ENCODE results near the gene PTPRE. TPM values are rescaled to one million over a fixed set of nuclear protein-coding genes. Genes with fewer than 3 reads are reported as not detected.

The PTPRE gene
- total and polyA plus RNA-seq, 2 of the 4 experiments (the other 2 are of a cell fraction): 0.34 to 0.54 TPM

GRCh38 chr10:127997271-127997670, 90.4 kb downstream of the PTPRE start:
- no peak overlapping the region for H2BK120ac ChIP-seq (ENCODE audit: low read depth, low read length)
- no peak overlapping the region for H3K14ac ChIP-seq (replicated peaks; ENCODE audit: low read depth, low read length)
- no peak overlapping the region for H2BK5ac ChIP-seq (ENCODE audit: low read depth, low read length, poor library complexity, severe bottlenecking)
- intact Hi-C loops (cut with micrococcal nuclease) (no loop called here), dilution Hi-C loops (cut with HindIII; ENCODE audit: low sequenced_read_pairs, unreplicated experiment) (no loop called here), in situ Hi-C loops (cut with MboI; ENCODE audit: low sequenced_read_pairs) (no loop called here)
- H3K56ac ChIP-seq (ENCODE audit: extremely low read depth, insufficient read depth, low read length): no peak overlapping the region
- BruUV-seq (replicated peaks): no TSS peak
- TF ChIP-seq CHD1 (IDR thresholded peaks at IDR 0.05; ENCODE audit: low read depth, low read length): no peak
- TF ChIP-seq MAZ (IDR thresholded peaks at IDR 0.05; ENCODE audit: borderline replicate concordance, low read depth, low read length): no peak
- TF ChIP-seq RFX5 (IDR thresholded peaks at IDR 0.05; ENCODE audit: low read depth, low read length): no peak
- TF ChIP-seq MAFK (IDR thresholded peaks at IDR 0.05; ENCODE audit: low read depth, low read length): no peak
- no peak for TF ChIP-seq RCOR1 (IDR thresholded peaks at IDR 0.05; ENCODE audit: insufficient replicate concordance, low read length)
- no peak for TF ChIP-seq CEBPB (IDR thresholded peaks at IDR 0.05; ENCODE audit: low read depth, low read length)
- TF ChIP-seq FOS (IDR thresholded peaks at IDR 0.05; ENCODE audit: low read depth, low read length): no peak
- TF ChIP-seq NFE2L2 (IDR thresholded peaks at IDR 0.05; ENCODE audit: low read depth, low read length): no peak
- no peak for TF ChIP-seq SMC3 (IDR thresholded peaks at IDR 0.05; ENCODE audit: low read depth, low read length)
- no peak for TF ChIP-seq MXI1 (IDR thresholded peaks at IDR 0.05; ENCODE audit: borderline replicate concordance, low read depth, low read length)
- no peak overlapping the region for H3K4ac ChIP-seq (ENCODE audit: low read depth, low read length)
- H3K4me1 ChIP-seq (ENCODE audit: control insufficient read depth, insufficient read depth, low read length): no peaks in the 10 kb centered on the region
- POLR2A ChIA-PET (ENCODE audit: unreplicated experiment): no interaction called here
- H3K36me3 ChIP-seq (ENCODE audit: control insufficient read depth, insufficient read depth, low read length): no peaks in the 10 kb centered on the region
- no peak overlapping the region for H3K23ac ChIP-seq (ENCODE audit: low read depth, low read length)
- no peak overlapping the region for H3K9ac ChIP-seq (ENCODE audit: low read depth, low read length)
- no peak overlapping the region for H2AFZ ChIP-seq (replicated peaks; ENCODE audit: low read length, poor library complexity)
- H3K27me3 ChIP-seq (ENCODE audit: control insufficient read depth, insufficient read depth, low read length): peaks cover 2% of the 10 kb centered on the region; the same call in 1 of the 2 replicates
- no peak overlapping the region for H2AK9ac ChIP-seq (replicated peaks; ENCODE audit: low read depth, low read length, poor library complexity)
- H2BK20ac ChIP-seq (ENCODE audit: low read depth, low read length): no peak overlapping the region
- no peak overlapping the region for H3K18ac ChIP-seq (ENCODE audit: low read depth, low read length)
- CTCF ChIA-PET: interaction anchor here (1.4 kb wide), 1 partner anchor 14 kb away, joined by 4 read pairs; no protein-coding TSS in a partner anchor
- ATAC-seq (ENCODE audit: low read depth) (no peak), DNase-seq (no peak)
- no peak overlapping the region for H2AK5ac ChIP-seq (ENCODE audit: low read depth, low read length)
- H3K79me1 ChIP-seq (ENCODE audit: low read depth in 1 of 2, low read length in 2 of 2): no peaks in the 10 kb centered on the region
- H4K5ac ChIP-seq (ENCODE audit: low read depth, low read length): no peak overlapping the region
- no peak overlapping the region for H3K4me3 ChIP-seq (ENCODE audit: insufficient read depth, low read depth, low read length)
- WGBS, 2 experiments (ENCODE audit: extremely low coverage in 2 of 2, insufficient read length in 1 of 2): no CpG with 5 or more reads among the region's 4 CpGs
- no peaks in the 10 kb centered on the region for H3K9me1 ChIP-seq (ENCODE audit: insufficient read depth, low read length)
- no peak overlapping the region for H4K91ac ChIP-seq (ENCODE audit: insufficient read depth, low read depth, low read length)
- H3K4me2 ChIP-seq (ENCODE audit: low read depth, low read length): no peak overlapping the region
- H3K27ac ChIP-seq (ENCODE audit: insufficient read depth, low read length): no peak overlapping the region
- no peak overlapping the region for H2BK15ac ChIP-seq (ENCODE audit: low read depth, low read length)
- no peak overlapping the region for H4K8ac ChIP-seq (ENCODE audit: low read depth in 2 of 2, low read length in 2 of 2)
- no peaks in the 10 kb centered on the region for H4K20me1 ChIP-seq (ENCODE audit: insufficient read depth, low read length)
- H3K9me3 ChIP-seq (ENCODE audit: control insufficient read depth, insufficient read depth, low read length): no peaks in the 10 kb centered on the region
